Measurements from ENCODE around the gene CNPY1. TPM values are rescaled to one million over a fixed set of nuclear protein-coding genes. Genes with fewer than 3 reads are reported as not detected.

The CNPY1 gene
- total RNA-seq, 1 experiment from 2014 or later: 1.5 TPM

GRCh38 chr7:155509725-155510551 is 36.4 kb downstream of the CNPY1 start:
- H3K4me3 ChIP-seq (ENCODE audit: insufficient read depth, low read depth, low read length): peak overlapping the region; percentile 50
- H3K27me3 ChIP-seq (ENCODE audit: control insufficient read depth, insufficient read depth, low read length): peaks cover 85% of the 10 kb centered on the region
- DNase-seq: peak; percentile 91
- no peaks in the 10 kb centered on the region for H3K36me3 ChIP-seq (replicated peaks; ENCODE audit: control insufficient read depth, insufficient read depth, low read length)

- H3K4me3 ChIP-seq (ENCODE audit: insufficient read depth, low read depth, low read length): peak overlapping the region; percentile 50
- DNase-seq: no peak
- no peaks in the 10 kb centered on the region for H3K36me3 ChIP-seq (replicated peaks; ENCODE audit: control insufficient read depth, insufficient read depth, low read length)
- H3K27me3 ChIP-seq (ENCODE audit: control insufficient read depth, insufficient read depth, low read length): peaks cover 90% of the 10 kb centered on the region
Measured at GRCh38 chr7:155509359-155509724, 37.0 kb downstream of the CNPY1 start.

- Histone ChIP-seq H3K4me3 (ENCODE audit: insufficient read depth, low read depth, low read length) (peak overlapping the region; percentile 50; the same call in 1 of the 2 replicates), H3K36me3 (replicated peaks; ENCODE audit: control insufficient read depth, insufficient read depth, low read length) (no peaks in the 10 kb centered on the region), H3K27me3 (ENCODE audit: control insufficient read depth, insufficient read depth, low read length) (peaks cover 90% of the 10 kb centered on the region)
- no peak for DNase-seq
Measured at GRCh38 chr7:155508376-155509358, 37.7 kb downstream of the CNPY1 start.

- no peak for DNase-seq
- Histone ChIP-seq H3K27me3 (ENCODE audit: control insufficient read depth, insufficient read depth, low read length) (peaks cover 89% of the 10 kb centered on the region), H3K36me3 (replicated peaks; ENCODE audit: control insufficient read depth, insufficient read depth, low read length) (no peaks in the 10 kb centered on the region), H3K4me3 (ENCODE audit: insufficient read depth, low read depth, low read length) (no peak overlapping the region)
Measured at GRCh38 chr7:155507576-155507975, 38.8 kb downstream of the CNPY1 start.

GRCh38 chr7:155506854-155507337 is 39.5 kb downstream of the CNPY1 start:
- no peak overlapping the region for H3K4me3 ChIP-seq (ENCODE audit: insufficient read depth, low read depth, low read length)
- DNase-seq: peak; percentile 59
- H3K27me3 ChIP-seq (ENCODE audit: control insufficient read depth, insufficient read depth, low read length): peaks cover 90% of the 10 kb centered on the region
- no peaks in the 10 kb centered on the region for H3K36me3 ChIP-seq (replicated peaks; ENCODE audit: control insufficient read depth, insufficient read depth, low read length)

- Histone ChIP-seq H3K4me3 (ENCODE audit: insufficient read depth, low read depth, low read length) (no peak overlapping the region), H3K36me3 (replicated peaks; ENCODE audit: control insufficient read depth, insufficient read depth, low read length) (no peaks in the 10 kb centered on the region), H3K27me3 (ENCODE audit: control insufficient read depth, insufficient read depth, low read length) (peaks cover 80% of the 10 kb centered on the region)
- no peak for DNase-seq
Measured at GRCh38 chr7:155505422-155505793, 41.0 kb downstream of the CNPY1 start.

- no peaks in the 10 kb centered on the region for H3K36me3 ChIP-seq (replicated peaks; ENCODE audit: control insufficient read depth, insufficient read depth, low read length)
- peak; percentile 68 for DNase-seq
- no peak overlapping the region for H3K4me3 ChIP-seq (ENCODE audit: insufficient read depth, low read depth, low read length)
- H3K27me3 ChIP-seq (ENCODE audit: control insufficient read depth, insufficient read depth, low read length): peaks cover 31% of the 10 kb centered on the region; the same call in 1 of the 2 replicates
Measured at GRCh38 chr7:155497149-155497901, 49.0 kb downstream of the CNPY1 start.

GRCh38 chr7:155496267-155497005 is 49.9 kb downstream of the CNPY1 start:
- Histone ChIP-seq H3K27me3 (ENCODE audit: control insufficient read depth, insufficient read depth, low read length) (peaks cover 35% of the 10 kb centered on the region), H3K4me3 (ENCODE audit: insufficient read depth, low read depth, low read length) (no peak overlapping the region), H3K36me3 (replicated peaks; ENCODE audit: control insufficient read depth, insufficient read depth, low read length) (no peaks in the 10 kb centered on the region)
- DNase-seq: peak; percentile 56

GRCh38 chr7:155495440-155496248 is 50.7 kb downstream of the CNPY1 start:
- Histone ChIP-seq H3K4me3 (ENCODE audit: insufficient read depth, low read depth, low read length) (no peak overlapping the region), H3K36me3 (replicated peaks; ENCODE audit: control insufficient read depth, insufficient read depth, low read length) (no peaks in the 10 kb centered on the region), H3K27me3 (ENCODE audit: control insufficient read depth, insufficient read depth, low read length) (peaks cover 37% of the 10 kb centered on the region)
- DNase-seq: peak; percentile 56

GRCh38 chr7:155494551-155494950 is 51.8 kb downstream of the CNPY1 start:
- Histone ChIP-seq H3K36me3 (replicated peaks; ENCODE audit: control insufficient read depth, insufficient read depth, low read length) (no peaks in the 10 kb centered on the region), H3K4me3 (ENCODE audit: insufficient read depth, low read depth, low read length) (no peak overlapping the region), H3K27me3 (ENCODE audit: control insufficient read depth, insufficient read depth, low read length) (peaks cover 43% of the 10 kb centered on the region)
- DNase-seq: no peak

- H3K4me3 ChIP-seq (ENCODE audit: insufficient read depth, low read depth, low read length): no peak overlapping the region
- H3K27me3 ChIP-seq (ENCODE audit: control insufficient read depth, insufficient read depth, low read length): peaks cover 44% of the 10 kb centered on the region
- no peak for DNase-seq
- no peaks in the 10 kb centered on the region for H3K36me3 ChIP-seq (replicated peaks; ENCODE audit: control insufficient read depth, insufficient read depth, low read length)
Measured at GRCh38 chr7:155493744-155494538, 52.4 kb downstream of the CNPY1 start.

- Histone ChIP-seq H3K27me3 (ENCODE audit: control insufficient read depth, insufficient read depth, low read length) (peaks cover 33% of the 10 kb centered on the region), H3K36me3 (replicated peaks; ENCODE audit: control insufficient read depth, insufficient read depth, low read length) (no peaks in the 10 kb centered on the region), H3K4me3 (ENCODE audit: insufficient read depth, low read depth, low read length) (peak overlapping the region; percentile 4; the same call in 1 of the 2 replicates)
- DNase-seq: peak; percentile 68
Measured at GRCh38 chr7:155491812-155492211, 54.5 kb downstream of the CNPY1 start.
